ENCODE measurements around the gene RGS2. TPM values are rescaled to one million over a fixed set of nuclear protein-coding genes. Genes with fewer than 3 reads are reported as not detected.

The RGS2 gene
- total and polyA plus RNA-seq, 2 experiments from 2014 or later = 196 to 283 TPM

- DNase-seq (ENCODE audit: low spot score) = no peak
- TF ChIP-seq, protein P1, sequence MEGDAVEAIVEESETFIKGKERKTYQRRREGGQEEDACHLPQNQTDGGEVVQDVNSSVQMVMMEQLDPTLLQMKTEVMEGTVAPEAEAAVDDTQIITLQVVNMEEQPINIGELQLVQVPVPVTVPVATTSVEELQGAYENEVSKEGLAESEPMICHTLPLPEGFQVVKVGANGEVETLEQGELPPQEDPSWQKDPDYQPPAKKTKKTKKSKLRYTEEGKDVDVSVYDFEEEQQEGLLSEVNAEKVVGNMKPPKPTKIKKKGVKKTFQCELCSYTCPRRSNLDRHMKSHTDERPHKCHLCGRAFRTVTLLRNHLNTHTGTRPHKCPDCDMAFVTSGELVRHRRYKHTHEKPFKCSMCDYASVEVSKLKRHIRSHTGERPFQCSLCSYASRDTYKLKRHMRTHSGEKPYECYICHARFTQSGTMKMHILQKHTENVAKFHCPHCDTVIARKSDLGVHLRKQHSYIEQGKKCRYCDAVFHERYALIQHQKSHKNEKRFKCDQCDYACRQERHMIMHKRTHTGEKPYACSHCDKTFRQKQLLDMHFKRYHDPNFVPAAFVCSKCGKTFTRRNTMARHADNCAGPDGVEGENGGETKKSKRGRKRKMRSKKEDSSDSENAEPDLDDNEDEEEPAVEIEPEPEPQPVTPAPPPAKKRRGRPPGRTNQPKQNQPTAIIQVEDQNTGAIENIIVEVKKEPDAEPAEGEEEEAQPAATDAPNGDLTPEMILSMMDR (IDR thresholded peaks at IDR 0.05; ENCODE audit: poor library complexity) = no peak
- no peak for TF ChIP-seq EZH2 (IDR thresholded peaks at IDR 0.05; ENCODE audit: borderline replicate concordance)
- TF ChIP-seq EZH2phosphoT487 (IDR thresholded peaks at IDR 0.05; ENCODE audit: low read depth, severe bottlenecking, unreplicated experiment) = no peak
- no peak overlapping the region for H3K4me3 ChIP-seq
These were observed 23.7 kb downstream of the RGS2 start for GRCh38 chr1:192832492-192832891.

GRCh38 chr1:192835116-192835515 is 26.3 kb downstream of the RGS2 start:
- Histone ChIP-seq H3K36me3 (replicated peaks; ENCODE audit: insufficient read depth, low read depth) (no peaks in the 10 kb centered on the region), H3K4me2 (no peak overlapping the region), H3K9me2 (replicated peaks; ENCODE audit: insufficient read depth) (no peaks in the 10 kb centered on the region), H3K27me3 (no peaks in the 10 kb centered on the region), H2AFZ (no peak overlapping the region), H4K20me1 (ENCODE audit: insufficient read depth, poor library complexity, severe bottlenecking) (no peaks in the 10 kb centered on the region), H3K9me3 (ENCODE audit: low read depth) (no peaks in the 10 kb centered on the region), H3K4me3 (no peak overlapping the region), H3K79me2 (no peaks in the 10 kb centered on the region), H3K4me1 (ENCODE audit: insufficient read depth) (peaks cover 10% of the 10 kb centered on the region), H3K27ac (peak overlapping the region; percentile 49)
- no peak for DNase-seq (ENCODE audit: low spot score)
- 74% methylated on average over 3 of the region's 3 CpGs for WGBS (ENCODE audit: low lambda C conversion rate, missing lambda C conversion rate)
- TF ChIP-seq, protein P1 (IDR thresholded peaks at IDR 0.05; ENCODE audit: poor library complexity) = no peak
- TF ChIP-seq EZH2 (IDR thresholded peaks at IDR 0.05; ENCODE audit: borderline replicate concordance) (no peak), EZH2phosphoT487 (IDR thresholded peaks at IDR 0.05; ENCODE audit: low read depth, severe bottlenecking, unreplicated experiment) (no peak)

More at GRCh38 chr1:192832492-192832891, 23.7 kb downstream of the RGS2 start:
- Histone ChIP-seq H3K9me3 (ENCODE audit: low read depth) (no peaks in the 10 kb centered on the region), H3K4me1 (ENCODE audit: insufficient read depth) (peaks cover 11% of the 10 kb centered on the region), H3K36me3 (replicated peaks; ENCODE audit: insufficient read depth, low read depth) (no peaks in the 10 kb centered on the region), H3K27me3 (no peaks in the 10 kb centered on the region), H2AFZ (no peak overlapping the region), H3K27ac (no peak overlapping the region), H3K9me2 (replicated peaks; ENCODE audit: insufficient read depth) (no peaks in the 10 kb centered on the region), H4K20me1 (ENCODE audit: insufficient read depth, poor library complexity, severe bottlenecking) (no peaks in the 10 kb centered on the region), H3K79me2 (no peaks in the 10 kb centered on the region), H3K4me2 (no peak overlapping the region)

DNA sequence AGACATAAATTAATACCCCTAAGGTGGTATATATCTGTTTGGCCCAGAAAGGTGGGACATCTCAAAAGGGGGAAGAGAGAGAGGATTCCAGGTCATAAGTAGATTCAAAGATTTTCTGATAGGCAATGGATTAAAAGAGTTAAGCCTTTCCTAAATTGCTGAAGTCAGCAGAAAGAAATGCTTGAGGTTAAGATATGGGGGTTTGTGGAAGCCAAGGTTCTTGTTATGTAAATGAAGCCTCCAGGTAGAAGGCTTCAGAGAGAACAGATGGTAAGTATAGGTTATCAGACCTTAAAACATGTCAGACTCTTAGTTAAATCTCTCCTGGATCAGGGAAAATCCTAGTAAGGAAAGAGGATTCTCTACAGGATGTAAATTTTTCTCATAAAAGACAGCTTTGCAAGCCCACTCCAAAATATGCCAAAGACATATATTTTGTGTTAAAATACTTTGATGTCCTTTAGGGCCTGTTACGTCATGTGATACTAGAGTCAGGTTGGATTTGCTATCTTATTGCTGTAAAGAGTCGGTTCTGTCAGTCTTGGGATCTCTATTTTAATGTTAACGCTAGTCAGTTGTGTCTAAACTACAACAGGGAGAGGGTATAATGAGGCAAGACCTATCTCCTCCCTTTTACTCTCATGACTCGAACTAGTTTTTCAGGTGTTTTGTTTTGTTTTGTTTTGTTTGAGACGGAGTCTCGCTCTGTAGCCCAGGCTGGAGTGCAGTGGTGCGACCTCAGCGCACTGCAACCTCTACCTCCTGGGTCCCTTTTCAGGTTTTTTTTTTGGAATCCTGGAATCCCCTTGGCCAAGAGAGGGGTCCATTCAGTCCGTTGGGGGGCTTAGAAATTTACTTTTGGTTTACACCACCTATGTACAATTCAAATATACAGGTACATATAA is 30.6 kb downstream of the RGS2 start:
- Histone ChIP-seq H2AFZ (no peak overlapping the region), H3K79me2 (no peaks in the 10 kb centered on the region), H3K4me2 (no peak overlapping the region), H3K27me3 (no peaks in the 10 kb centered on the region), H3K9me3 (ENCODE audit: low read depth) (no peaks in the 10 kb centered on the region), H4K20me1 (ENCODE audit: insufficient read depth, poor library complexity, severe bottlenecking) (no peaks in the 10 kb centered on the region), H3K9me2 (replicated peaks; ENCODE audit: insufficient read depth) (no peaks in the 10 kb centered on the region), H3K4me1 (ENCODE audit: insufficient read depth) (peaks cover 7% of the 10 kb centered on the region), H3K27ac (no peak overlapping the region), H3K4me3 (no peak overlapping the region), H3K36me3 (replicated peaks; ENCODE audit: insufficient read depth, low read depth) (no peaks in the 10 kb centered on the region)
- WGBS (ENCODE audit: low lambda C conversion rate, missing lambda C conversion rate) = 78% methylated on average over 9 of the region's 9 CpGs
- TF ChIP-seq, protein P1 (IDR thresholded peaks at IDR 0.05; ENCODE audit: poor library complexity) = no peak
- TF ChIP-seq EZH2phosphoT487 (IDR thresholded peaks at IDR 0.05; ENCODE audit: low read depth, severe bottlenecking, unreplicated experiment) (no peak), EZH2 (IDR thresholded peaks at IDR 0.05; ENCODE audit: borderline replicate concordance) (no peak)
- no peak for DNase-seq (ENCODE audit: low spot score)

All from hepatocyte (in vitro differentiated cells).